Duodenal mucosa (tissue), 2 donors: Measurements from ENCODE around the gene SRRD.

ENCODE experiments used
- H3K27ac ChIP-seq: one replicate; pipeline ENCODE4 v1.7.0; 2013; ENCODE audit warnings: low read depth, low read length
- H3K27me3 ChIP-seq, 2 donors: one replicate each; pipeline ENCODE4 v1.7.0; 2013; ENCODE audit warnings: low read length in 2 of 2, control low read depth in 1 of 2; ENCODE audit not compliant: insufficient read depth in 2 of 2, control insufficient read depth in 1 of 2
- H3K36me3 ChIP-seq, 2 donors: one replicate each; pipeline ENCODE4 v1.7.0; 2013; ENCODE audit warnings: low read length in 2 of 2, control low read depth in 1 of 2; ENCODE audit not compliant: insufficient read depth in 2 of 2, control insufficient read depth in 1 of 2
- H3K4me1 ChIP-seq, 2 donors: one replicate each; pipeline ENCODE4 v1.7.0; 2013; ENCODE audit warnings: low read length in 2 of 2, control low read depth in 1 of 2; ENCODE audit not compliant: insufficient read depth in 2 of 2, control insufficient read depth in 1 of 2
- H3K4me3 ChIP-seq, 2 donors: one replicate each; pipeline ENCODE4 v1.7.0; 2013; ENCODE audit warnings: low read length in 2 of 2, low read depth in 1 of 2
- H3K9ac ChIP-seq, 2 donors: one replicate each; pipeline ENCODE4 v1.7.0; 2013; ENCODE audit warnings: low read length in 2 of 2, low read depth in 1 of 2
- H3K9me3 ChIP-seq, 2 donors: one replicate each; pipeline ENCODE4 v1.7.0; 2013; ENCODE audit warnings: low read length in 2 of 2, control low read depth in 1 of 2; ENCODE audit not compliant: control insufficient read depth in 1 of 2

SRRD gene

DNA sequence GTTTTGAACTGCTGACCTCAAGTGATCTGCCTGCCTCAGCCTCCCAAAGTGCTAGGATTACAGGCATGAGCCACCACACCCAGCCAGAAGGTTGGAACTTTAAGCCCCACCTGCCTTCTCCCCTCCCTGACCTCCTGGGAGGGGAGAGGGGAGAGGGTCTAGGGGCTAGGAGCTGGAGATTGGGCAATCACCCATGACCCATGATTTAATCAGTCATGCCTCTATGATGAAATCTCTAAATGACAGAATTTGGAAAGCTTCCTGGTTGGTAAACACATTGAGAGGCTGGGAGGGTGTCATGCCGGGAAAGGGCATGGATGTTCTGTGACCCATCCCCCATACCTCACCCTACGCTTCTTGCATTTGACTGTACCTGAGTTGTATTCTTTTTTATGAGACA is 45.7 kb downstream of the SRRD start:
- H3K9ac ChIP-seq, result no peak overlapping the region
- peaks cover 6 to 11% of the 10 kb centered on the region in 2 donors for H3K4me1 ChIP-seq
- no peaks in the 10 kb centered on the region for H3K27me3 ChIP-seq
- no peak overlapping the region for H3K4me3 ChIP-seq
- peaks cover 19 to 41% of the 10 kb centered on the region in 2 donors for H3K36me3 ChIP-seq
- H3K9me3 ChIP-seq, result no peaks in the 10 kb centered on the region
- H3K27ac ChIP-seq, result no peak overlapping the region

- peaks cover 13 to 38% of the 10 kb centered on the region in 2 donors for H3K36me3 ChIP-seq
- no peak overlapping the region for H3K9ac ChIP-seq
These were observed 50.6 kb downstream of the SRRD start for GRCh38 chr22:26534171-26534855.

DNA sequence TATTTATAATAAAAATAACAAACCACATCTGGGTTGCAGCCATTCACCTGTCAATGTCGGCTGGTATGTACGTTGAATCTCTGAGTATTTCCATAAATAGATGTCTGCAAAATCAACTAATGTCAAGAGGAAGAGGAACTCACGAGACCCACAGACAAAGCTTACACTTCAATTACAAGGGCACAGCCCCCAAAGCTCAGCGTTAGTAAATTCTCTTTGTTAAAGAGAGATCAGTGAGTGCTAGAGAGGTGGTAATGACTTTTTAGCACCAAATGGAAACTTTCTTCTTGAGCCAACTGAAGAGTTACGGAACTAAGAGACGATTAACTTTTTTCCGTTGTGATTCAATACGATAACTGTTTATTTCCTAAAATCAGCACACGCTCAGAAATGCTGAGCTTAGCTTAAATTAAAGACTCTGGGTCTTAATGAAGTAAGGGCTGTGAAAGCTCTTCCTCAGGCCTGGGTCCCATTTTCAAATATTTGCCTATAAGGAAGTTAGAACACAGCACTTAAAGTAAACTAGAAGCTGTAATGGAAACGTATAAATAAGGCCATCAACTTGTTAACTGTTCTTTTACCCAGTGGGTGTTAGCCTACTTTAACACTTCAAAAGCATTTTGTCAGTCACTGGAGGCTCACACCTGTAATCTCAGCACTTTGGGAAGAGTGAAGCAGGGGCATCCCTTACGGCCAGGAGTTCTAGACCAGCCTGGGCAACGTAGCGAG is 51.4 kb downstream of the SRRD start:
- peaks cover 4 to 6% of the 10 kb centered on the region in 2 donors for H3K4me1 ChIP-seq
- H3K27me3 ChIP-seq, result no peaks in the 10 kb centered on the region
- H3K36me3 ChIP-seq, result peaks cover 9 to 41% of the 10 kb centered on the region in 2 donors
- no peak overlapping the region for H3K9ac ChIP-seq
- H3K4me3 ChIP-seq, result no peak overlapping the region
- peak overlapping the region; percentile 36 for H3K27ac ChIP-seq
- H3K9me3 ChIP-seq, result no peaks in the 10 kb centered on the region

More at GRCh38 chr22:26534171-26534855, 50.6 kb downstream of the SRRD start:
- Histone ChIP-seq H3K27me3 (no peaks in the 10 kb centered on the region), H3K9me3 (no peaks in the 10 kb centered on the region), H3K27ac (no peak overlapping the region), H3K4me1 (peaks cover 4 to 6% of the 10 kb centered on the region in 2 donors), H3K4me3 (no peak overlapping the region)

GRCh38 chr22:26535603-26535908 is 51.9 kb downstream of the SRRD start:
- Histone ChIP-seq H3K9ac (no peak overlapping the region), H3K36me3 (peaks cover 9 to 41% of the 10 kb centered on the region in 2 donors), H3K27me3 (no peaks in the 10 kb centered on the region), H3K4me3 (no peak overlapping the region), H3K4me1 (peaks cover 4 to 6% of the 10 kb centered on the region in 2 donors), H3K27ac (no peak overlapping the region), H3K9me3 (no peaks in the 10 kb centered on the region)

DNA sequence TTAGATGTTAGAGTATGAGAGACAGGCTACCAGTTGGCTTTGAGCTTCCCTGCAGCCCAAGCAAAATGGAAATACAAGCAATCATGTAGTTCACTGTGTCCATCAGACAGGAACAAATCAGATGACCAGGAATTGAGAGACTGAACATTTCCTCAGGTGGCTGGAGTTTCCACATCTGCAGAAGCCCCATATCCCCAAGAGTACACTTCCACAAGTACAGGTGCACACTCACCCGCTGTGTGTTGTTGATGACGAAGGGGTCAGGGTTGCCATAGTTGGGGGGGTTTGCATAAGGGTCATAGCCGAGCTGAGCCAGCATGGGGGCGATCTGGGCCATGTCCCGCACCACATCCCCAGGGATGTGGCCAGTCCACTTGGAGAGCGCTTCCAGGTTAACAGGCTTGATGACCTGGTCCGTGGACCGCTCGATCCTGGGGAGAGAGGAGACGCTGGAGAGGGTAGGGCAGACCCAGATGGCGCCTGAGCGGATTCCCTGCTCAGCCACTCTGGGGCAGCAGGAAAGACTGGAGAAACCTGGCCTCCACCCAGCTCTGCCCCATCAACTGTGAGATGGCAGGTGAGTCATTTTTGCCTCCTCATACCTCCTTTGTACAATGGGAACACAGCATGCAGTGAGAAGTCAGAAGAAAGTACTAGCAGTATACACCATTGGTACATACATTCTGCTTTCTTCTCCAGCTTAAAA is 52.5 kb downstream of the SRRD start:
- Histone ChIP-seq H3K27ac (no peak overlapping the region), H3K9me3 (no peaks in the 10 kb centered on the region), H3K36me3 (peaks cover 12 to 47% of the 10 kb centered on the region in 2 donors), H3K27me3 (no peaks in the 10 kb centered on the region), H3K4me1 (peaks cover 4 to 6% of the 10 kb centered on the region in 2 donors), H3K9ac (no peak overlapping the region), H3K4me3 (no peak overlapping the region)

- Histone ChIP-seq H3K27ac (no peak overlapping the region), H3K4me3 (no peak overlapping the region), H3K36me3 (peaks cover 12 to 50% of the 10 kb centered on the region in 2 donors), H3K9me3 (no peaks in the 10 kb centered on the region), H3K4me1 (peaks cover 4 to 6% of the 10 kb centered on the region in 2 donors), H3K9ac (no peak overlapping the region), H3K27me3 (no peaks in the 10 kb centered on the region)
These were observed 53.1 kb downstream of the SRRD start for GRCh38 chr22:26536762-26537134.

GRCh38 chr22:26540119-26540518 is 56.4 kb downstream of the SRRD start:
- H3K9ac ChIP-seq, result no peak overlapping the region
- peaks cover 8 to 44% of the 10 kb centered on the region in 2 donors for H3K36me3 ChIP-seq
- H3K4me3 ChIP-seq, result no peak overlapping the region
- H3K27me3 ChIP-seq, result no peaks in the 10 kb centered on the region
- no peak overlapping the region for H3K27ac ChIP-seq
- peaks cover 3 to 4% of the 10 kb centered on the region in 2 donors for H3K4me1 ChIP-seq
- no peaks in the 10 kb centered on the region for H3K9me3 ChIP-seq

DNA sequence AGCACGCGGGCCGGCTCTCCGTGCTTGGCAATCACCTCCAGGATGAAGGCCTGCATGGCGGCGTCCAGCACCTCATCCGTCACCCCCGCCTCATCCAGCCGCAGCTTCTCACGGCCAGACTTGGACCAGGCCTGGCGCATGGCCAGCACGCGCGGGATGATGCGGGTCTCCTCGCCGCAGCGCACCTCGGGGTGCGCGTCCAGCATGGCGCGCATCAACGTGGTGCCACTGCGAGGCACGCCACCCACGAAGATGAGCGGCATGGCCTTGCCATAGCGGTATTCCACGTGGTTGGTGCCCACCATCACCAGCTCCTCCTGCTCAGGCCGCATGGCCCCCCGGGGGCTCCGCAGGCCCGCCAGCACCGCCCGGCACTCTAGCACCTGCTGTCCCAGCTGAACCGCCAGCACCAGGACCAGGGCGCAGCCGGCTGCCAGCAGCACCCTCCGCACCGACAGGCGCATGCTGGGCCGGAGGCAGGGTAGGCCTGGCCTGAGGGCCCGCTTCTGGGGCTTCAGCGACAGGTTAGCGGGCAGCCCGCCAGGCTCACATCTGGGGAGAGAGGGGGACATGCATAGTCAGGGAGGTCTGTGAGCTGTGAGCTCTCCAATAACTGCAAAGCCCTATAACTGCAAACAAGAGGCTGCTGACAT is 57.6 kb downstream of the SRRD start:
- H3K4me1 ChIP-seq, result peaks cover 0 to 3% of the 10 kb centered on the region in 2 donors
- no peaks in the 10 kb centered on the region for H3K27me3 ChIP-seq
- H3K27ac ChIP-seq, result no peak overlapping the region
- H3K9me3 ChIP-seq, result no peaks in the 10 kb centered on the region
- no peak overlapping the region for H3K9ac ChIP-seq
- H3K4me3 ChIP-seq, result no peak overlapping the region
- H3K36me3 ChIP-seq, result peaks cover 8 to 40% of the 10 kb centered on the region in 2 donors

DNA sequence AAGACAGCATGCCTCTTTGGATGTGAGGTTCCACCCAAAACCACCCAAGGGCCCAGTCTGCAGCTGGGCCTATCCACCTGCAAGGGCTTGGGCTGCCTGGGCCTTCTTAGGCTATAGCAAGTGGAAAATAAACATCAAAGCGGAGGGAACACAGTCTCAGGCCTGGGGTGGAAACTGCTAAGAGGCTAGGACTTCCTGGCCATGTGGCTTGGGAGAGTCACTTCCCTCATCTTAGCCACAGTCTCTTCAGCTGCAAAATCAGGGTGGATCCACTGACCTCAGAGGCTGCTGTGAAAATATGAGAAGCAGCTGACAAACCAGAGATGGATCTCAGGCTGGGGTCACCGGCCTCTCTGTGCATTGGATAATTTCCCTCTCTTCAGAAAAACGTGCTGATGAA is 59.2 kb downstream of the SRRD start:
- H3K9ac ChIP-seq, result no peak overlapping the region
- no peaks in the 10 kb centered on the region for H3K9me3 ChIP-seq
- no peaks in the 10 kb centered on the region for H3K27me3 ChIP-seq
- H3K27ac ChIP-seq, result no peak overlapping the region
- H3K36me3 ChIP-seq, result peaks cover 8 to 36% of the 10 kb centered on the region in 2 donors
- no peak overlapping the region for H3K4me3 ChIP-seq
- peaks cover 0 to 3% of the 10 kb centered on the region in 2 donors for H3K4me1 ChIP-seq
